GM06990 (cell line): ENCODE measurements around the gene ITPR1.

Experiments used
- DNase-seq: peaks from one replicate; pipeline ENCODE4 v3.0.0-alpha.2; 2011; ENCODE audit not compliant: insufficient read length; ENCODE audit errors: extremely low read depth
- H3K27me3 ChIP-seq: replicated peaks from 2 replicates; pipeline ENCODE4 v1.6.0; 2011; ENCODE audit warnings: low read length; ENCODE audit not compliant: control insufficient read depth, insufficient read depth
- H3K36me3 ChIP-seq: 2 replicates; pipeline ENCODE4 v1.5.1; 2011; ENCODE audit warnings: low read length; ENCODE audit not compliant: control insufficient read depth, insufficient read depth
- H3K4me3 ChIP-seq: replicated peaks from 2 replicates; pipeline ENCODE4 v1.5.1; 2011; ENCODE audit warnings: low read depth, mild to moderate bottlenecking, control low read depth, low read length
- TF ChIP-seq, protein P1 (sequence below): IDR thresholded peaks from 2 replicates; pipeline ENCODE4 v1.5.1; 2011; ENCODE audit warnings: low read length, control low read depth, mild to moderate bottlenecking, inconsistent platforms; ENCODE audit not compliant: insufficient read depth, poor library complexity, severe bottlenecking

Gene ITPR1

DNA sequence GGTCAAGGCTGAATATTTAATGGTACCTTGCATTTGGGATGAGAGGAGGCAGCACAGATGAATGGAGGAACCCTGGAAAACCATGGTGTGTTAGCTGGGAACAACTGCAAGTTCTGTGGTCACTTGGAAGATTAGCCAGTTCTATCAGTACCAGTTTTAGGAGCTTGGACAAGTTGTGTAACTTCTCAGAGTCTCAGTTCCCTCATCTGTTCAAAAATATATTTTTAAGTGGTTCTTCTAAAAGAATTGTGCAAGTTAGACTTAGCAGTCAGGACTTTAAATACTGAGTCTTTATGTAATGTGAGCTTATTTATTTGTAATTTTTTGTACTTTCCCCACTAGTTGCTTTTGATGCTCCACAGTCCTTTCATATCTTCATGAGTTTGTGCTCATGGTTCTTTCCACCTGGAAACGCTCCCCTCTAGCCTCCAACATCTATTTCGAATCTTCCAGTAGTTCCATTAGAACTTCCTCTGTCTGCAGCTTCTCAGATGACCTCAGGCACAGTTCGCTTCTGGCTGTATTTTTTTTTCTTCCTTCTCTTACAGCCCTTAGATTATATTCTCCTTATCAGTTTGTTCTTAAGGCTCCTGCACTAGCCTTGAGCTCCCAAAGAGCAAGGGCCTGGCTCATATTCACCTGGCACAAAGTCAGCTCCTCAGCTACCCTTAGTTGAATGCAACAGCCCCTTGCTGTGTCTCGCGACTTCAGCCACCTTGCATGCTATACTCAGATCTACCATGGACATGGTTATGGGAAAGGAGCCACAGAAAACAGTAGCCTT, 27.1 kb downstream of the ITPR1 start:
- TF ChIP-seq, protein P1, sequence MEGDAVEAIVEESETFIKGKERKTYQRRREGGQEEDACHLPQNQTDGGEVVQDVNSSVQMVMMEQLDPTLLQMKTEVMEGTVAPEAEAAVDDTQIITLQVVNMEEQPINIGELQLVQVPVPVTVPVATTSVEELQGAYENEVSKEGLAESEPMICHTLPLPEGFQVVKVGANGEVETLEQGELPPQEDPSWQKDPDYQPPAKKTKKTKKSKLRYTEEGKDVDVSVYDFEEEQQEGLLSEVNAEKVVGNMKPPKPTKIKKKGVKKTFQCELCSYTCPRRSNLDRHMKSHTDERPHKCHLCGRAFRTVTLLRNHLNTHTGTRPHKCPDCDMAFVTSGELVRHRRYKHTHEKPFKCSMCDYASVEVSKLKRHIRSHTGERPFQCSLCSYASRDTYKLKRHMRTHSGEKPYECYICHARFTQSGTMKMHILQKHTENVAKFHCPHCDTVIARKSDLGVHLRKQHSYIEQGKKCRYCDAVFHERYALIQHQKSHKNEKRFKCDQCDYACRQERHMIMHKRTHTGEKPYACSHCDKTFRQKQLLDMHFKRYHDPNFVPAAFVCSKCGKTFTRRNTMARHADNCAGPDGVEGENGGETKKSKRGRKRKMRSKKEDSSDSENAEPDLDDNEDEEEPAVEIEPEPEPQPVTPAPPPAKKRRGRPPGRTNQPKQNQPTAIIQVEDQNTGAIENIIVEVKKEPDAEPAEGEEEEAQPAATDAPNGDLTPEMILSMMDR: no peak
- no peaks in the 10 kb centered on the region for H3K36me3 ChIP-seq

DNA sequence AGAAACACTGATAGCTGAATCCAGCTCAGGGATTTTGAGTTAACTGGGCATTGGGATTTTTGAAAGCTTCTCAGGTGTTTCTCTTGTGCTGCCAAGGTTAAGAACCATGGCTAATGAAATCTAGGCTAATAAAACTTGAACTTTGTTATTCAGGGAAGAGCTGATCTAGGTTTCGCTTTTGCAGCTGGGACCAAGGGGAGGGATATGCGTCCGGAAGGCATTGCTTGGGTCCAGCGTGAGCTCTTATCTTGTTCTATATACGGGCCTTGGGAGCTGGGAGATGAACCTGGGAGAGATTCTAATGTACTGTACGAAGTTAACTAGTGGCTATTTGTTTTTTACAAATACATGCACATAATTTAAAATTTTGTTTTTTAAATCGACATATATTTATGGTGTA, 29.8 kb downstream of the ITPR1 start:
- Histone ChIP-seq H3K4me3 (no peak overlapping the region), H3K36me3 (no peaks in the 10 kb centered on the region), H3K27me3 (no peaks in the 10 kb centered on the region)
- DNase-seq: no peak
- TF ChIP-seq, protein P1: no peak

More for the DNA sequence above, 27.1 kb downstream of the ITPR1 start:
- Histone ChIP-seq H3K4me3 (no peak overlapping the region), H3K27me3 (no peaks in the 10 kb centered on the region)
- no peak for DNase-seq

DNA sequence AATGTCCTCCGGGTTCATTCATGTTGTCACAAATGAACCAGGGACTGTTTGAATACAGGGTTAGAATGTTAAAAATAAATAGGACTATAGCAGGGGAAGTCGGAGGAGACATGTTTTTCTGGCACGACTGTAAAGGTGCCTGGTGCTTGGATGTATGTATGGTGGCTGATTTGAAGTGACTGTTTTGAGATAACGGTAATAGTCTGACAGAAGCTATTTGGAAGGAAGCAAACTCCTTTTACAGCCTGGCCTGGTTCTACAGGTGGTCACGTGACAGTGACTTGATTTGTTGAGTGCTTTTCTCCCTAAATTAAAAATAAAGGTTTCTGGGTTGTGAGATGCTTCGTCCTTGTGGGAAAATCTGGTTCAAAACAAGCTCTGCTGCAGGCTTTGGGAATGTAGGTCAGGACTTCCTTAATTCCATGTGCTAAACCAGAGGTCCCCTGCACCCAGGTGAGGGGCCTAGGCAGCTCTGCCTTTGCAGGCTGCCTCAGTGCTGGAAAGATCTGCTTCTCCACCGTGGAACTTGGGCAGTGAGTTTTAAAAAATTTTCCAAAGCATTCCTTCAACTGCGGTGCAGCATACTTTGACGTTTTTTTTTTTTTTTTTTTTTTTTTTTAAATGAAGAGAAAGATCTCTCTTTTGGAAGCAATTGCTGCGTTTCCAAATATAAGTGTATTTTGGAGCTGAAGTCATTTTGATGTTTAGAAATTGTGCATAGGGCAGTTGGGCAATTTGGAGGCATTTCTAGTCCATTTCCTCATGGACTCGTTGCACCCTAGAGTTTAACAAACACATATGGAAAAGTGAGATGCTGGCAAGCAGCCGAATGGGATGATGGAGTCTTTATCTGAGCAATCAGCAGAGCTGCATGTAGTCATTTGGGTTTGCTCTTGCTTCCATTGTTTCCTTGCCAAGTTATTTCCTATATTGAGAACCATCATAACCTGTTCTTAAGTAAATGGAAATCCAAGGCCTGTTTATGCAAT, 30.9 kb downstream of the ITPR1 start:
- Histone ChIP-seq H3K27me3 (no peaks in the 10 kb centered on the region), H3K4me3 (no peak overlapping the region), H3K36me3 (no peaks in the 10 kb centered on the region)
- no peak for DNase-seq
- TF ChIP-seq, protein P1: no peak

DNA sequence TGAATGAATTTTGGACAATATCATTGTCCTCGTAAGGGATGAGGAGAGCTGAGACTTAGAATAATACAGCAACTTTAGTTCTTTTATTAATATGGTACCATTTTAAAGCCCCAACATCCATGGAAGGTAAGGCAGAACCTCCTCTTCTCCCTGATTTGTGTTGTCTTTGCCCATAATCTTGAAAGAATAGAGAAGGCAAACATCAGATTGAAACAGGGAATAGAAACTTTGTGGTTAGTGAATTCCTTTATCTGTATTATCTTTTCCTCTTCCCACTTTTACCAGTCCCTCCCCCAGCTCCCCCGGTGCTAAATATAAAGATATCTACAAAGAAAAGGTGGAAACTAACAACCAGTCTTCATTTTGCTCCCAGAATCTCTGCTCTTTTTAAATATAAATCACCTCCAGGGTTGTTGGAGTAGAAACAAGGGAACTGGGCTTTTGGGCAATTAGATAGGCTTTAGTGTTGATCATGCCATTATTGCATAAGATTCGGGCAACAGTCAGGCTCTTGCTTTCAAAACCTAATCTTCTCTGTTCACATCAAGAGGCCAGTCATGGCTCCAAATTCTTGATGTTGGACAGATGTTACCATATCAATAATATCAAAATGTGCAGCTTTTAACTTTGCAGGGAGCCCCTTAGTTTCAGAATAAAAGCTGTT, 32.5 kb downstream of the ITPR1 start:
- Histone ChIP-seq H3K27me3 (no peaks in the 10 kb centered on the region), H3K36me3 (no peaks in the 10 kb centered on the region), H3K4me3 (no peak overlapping the region)
- TF ChIP-seq, protein P1: no peak
- no peak for DNase-seq

DNA sequence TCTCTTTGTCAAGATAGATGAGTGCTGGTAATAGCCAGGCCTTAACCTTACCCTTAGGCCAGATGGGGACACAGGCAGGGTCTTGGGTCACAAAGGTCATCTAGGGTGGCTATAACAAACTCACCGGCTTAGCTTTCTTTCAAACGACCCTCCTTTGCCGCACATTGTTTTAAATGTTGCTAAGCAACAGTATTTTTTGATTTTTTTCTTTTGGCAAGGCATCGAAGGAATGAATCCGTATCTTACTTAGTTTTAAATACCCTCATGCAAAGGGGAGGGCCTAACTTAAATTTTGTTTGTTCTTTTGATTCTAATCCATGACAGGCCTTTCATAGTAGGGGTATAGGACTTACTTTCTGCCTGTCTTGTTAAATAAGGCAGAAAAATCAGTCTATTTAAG, 35.2 kb downstream of the ITPR1 start:
- H3K27me3 ChIP-seq: no peaks in the 10 kb centered on the region
- DNase-seq: no peak
- no peaks in the 10 kb centered on the region for H3K36me3 ChIP-seq
- TF ChIP-seq, protein P1: no peak
- no peak overlapping the region for H3K4me3 ChIP-seq
